ENCODE data around the gene ZNF785. TPM values are rescaled to one million over a fixed set of nuclear protein-coding genes. Genes with fewer than 3 reads are reported as not detected.

The ZNF785 gene
- total RNA-seq, 3 donors from 2014 or later (not counting 1 experiment from before 2014, with no cell fraction given), result 7.5 to 15.2 (median 10.4) TPM

DNA sequence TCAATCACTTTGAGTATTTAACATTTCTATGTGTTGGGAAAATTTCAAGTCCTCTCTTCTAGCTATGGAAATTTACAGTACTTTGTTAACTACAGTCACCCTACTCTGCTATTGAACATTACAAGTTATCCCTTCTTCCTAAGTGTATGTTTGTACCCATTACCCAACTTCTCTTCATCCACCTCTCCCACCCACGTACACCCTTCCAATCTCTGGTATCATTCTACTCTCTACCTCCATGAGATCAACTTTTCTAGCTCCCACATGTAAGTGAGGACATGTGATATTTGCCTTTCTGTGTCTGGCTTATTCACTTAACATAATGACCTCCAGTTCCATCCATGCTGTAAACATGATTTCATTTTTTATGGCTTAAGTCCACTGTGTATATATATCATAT lies 10.8 kb downstream of the ZNF785 start:
- no peak overlapping the region for H3K27ac Mint-ChIP-seq
- Histone ChIP-seq H3K36me3 (ENCODE audit: control insufficient read depth, insufficient read depth, low read length) (no peaks in the 10 kb centered on the region), H3K27ac (ENCODE audit: low read length) (no peak overlapping the region), H3K4me3 (ENCODE audit: low read length) (no peak overlapping the region), H3K9me3 (ENCODE audit: control insufficient read depth, insufficient read depth, low read length) (no peaks in the 10 kb centered on the region), H3K27me3 (ENCODE audit: control insufficient read depth, insufficient read depth, low read length) (no peaks in the 10 kb centered on the region), H3K4me1 (ENCODE audit: control insufficient read depth, insufficient read depth, low read length) (peaks cover 18% of the 10 kb centered on the region)
- H3K9me3 Mint-ChIP-seq, result no peaks in the 10 kb centered on the region
- DNase-seq (no peak), ATAC-seq (no peak)
- H3K36me3 Mint-ChIP-seq, result no peaks in the 10 kb centered on the region
- H3K4me3 Mint-ChIP-seq, result no peak overlapping the region
- peaks cover 7 to 18% of the 10 kb centered on the region in 2 donors for H3K4me1 Mint-ChIP-seq
- H3K27me3 Mint-ChIP-seq (ENCODE audit: low read depth in 2 of 2), result no peaks in the 10 kb centered on the region
- intact Hi-C loops (cut with micrococcal nuclease), result loop anchor here (5.0 kb wide), 1 partner anchor 83 kb away; the partner anchor contains the start of gene FBRS
- WGBS (ENCODE audit: insufficient coverage), result 93% methylated on average over 1 of the region's 1 CpG
- TF ChIP-seq, protein P1, sequence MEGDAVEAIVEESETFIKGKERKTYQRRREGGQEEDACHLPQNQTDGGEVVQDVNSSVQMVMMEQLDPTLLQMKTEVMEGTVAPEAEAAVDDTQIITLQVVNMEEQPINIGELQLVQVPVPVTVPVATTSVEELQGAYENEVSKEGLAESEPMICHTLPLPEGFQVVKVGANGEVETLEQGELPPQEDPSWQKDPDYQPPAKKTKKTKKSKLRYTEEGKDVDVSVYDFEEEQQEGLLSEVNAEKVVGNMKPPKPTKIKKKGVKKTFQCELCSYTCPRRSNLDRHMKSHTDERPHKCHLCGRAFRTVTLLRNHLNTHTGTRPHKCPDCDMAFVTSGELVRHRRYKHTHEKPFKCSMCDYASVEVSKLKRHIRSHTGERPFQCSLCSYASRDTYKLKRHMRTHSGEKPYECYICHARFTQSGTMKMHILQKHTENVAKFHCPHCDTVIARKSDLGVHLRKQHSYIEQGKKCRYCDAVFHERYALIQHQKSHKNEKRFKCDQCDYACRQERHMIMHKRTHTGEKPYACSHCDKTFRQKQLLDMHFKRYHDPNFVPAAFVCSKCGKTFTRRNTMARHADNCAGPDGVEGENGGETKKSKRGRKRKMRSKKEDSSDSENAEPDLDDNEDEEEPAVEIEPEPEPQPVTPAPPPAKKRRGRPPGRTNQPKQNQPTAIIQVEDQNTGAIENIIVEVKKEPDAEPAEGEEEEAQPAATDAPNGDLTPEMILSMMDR (IDR thresholded peaks at IDR 0.05), result no peak

DNA sequence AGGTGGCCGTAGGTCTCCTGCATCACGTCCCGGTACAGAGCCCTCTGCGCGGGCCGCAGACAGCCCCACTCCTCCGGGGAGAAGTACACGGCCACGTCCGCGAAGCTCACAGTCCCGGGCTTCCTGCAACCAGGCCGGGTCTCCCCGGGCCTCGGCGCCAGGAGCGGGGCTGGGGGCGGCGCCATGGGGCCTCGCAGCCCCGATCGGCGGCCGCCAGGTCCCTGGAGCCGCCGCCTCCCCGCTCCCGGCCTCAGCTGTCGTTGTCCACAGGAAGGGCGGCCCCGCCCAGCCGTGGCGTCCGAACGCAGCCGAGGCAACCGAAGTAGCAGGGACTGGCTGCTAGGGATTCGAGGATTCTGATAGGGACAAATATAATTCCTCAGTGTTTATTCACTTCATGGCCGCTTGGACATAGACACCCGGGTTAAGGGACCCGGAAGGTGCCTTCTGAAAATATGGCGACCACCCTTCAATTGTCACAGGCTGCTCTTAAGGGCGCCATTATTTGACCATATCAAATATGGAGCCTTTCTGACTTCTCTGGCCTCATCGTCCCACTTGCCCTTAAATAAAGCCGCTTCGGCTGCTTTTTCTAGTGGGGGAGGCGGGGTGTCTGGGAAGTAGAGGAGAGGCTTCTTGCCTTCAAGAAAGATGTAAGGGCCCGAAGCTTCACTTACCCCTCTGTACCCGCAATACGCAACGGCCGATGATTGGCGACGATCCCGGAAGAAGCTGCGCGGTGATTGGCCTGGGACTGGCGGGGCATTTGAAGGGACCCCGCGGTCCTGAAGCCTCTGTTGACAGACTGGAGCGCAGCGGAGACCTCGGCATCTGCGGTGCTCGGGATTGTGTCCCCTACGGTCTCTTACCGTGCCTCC lies 13.8 kb downstream of the ZNF785 start, which contains the start of gene ZNF688:
Gene ZNF688 (minus strand): TSS at position 270 of the 878 bp plus-strand sequence. CDS start 85 bp downstream, at position 185.
- DNase-seq, result peak; percentile 91 to 97
- H3K4me1 Mint-ChIP-seq, result peaks cover 20 to 31% of the 10 kb centered on the region in 2 donors
- intact Hi-C loops (cut with micrococcal nuclease), result loop anchor here (1.0 to 5.0 kb wide), 4 partner anchors 13 to 86 kb away; partner anchors contain the start of genes FBRS, ZNF764 and ZNF785
- H3K4me1 ChIP-seq (ENCODE audit: control insufficient read depth, insufficient read depth, low read length), result peaks cover 42% of the 10 kb centered on the region
- no peaks in the 10 kb centered on the region for H3K9me3 ChIP-seq (ENCODE audit: control insufficient read depth, insufficient read depth, low read length)
- H3K27me3 Mint-ChIP-seq (ENCODE audit: low read depth in 2 of 2), result no peaks in the 10 kb centered on the region
- WGBS (ENCODE audit: insufficient coverage), result under 1% methylated on average over 66 of the region's 67 CpGs
- H3K9me3 Mint-ChIP-seq, result no peaks in the 10 kb centered on the region
- H3K36me3 ChIP-seq (ENCODE audit: control insufficient read depth, insufficient read depth, low read length), result no peaks in the 10 kb centered on the region
- no peaks in the 10 kb centered on the region for H3K27me3 ChIP-seq (ENCODE audit: control insufficient read depth, insufficient read depth, low read length)
- H3K27ac ChIP-seq (ENCODE audit: low read length), result peak within 1 kb of the TSS; percentile 97
- peak within 1 kb of the TSS; percentile 93 for H3K4me3 Mint-ChIP-seq
- H3K36me3 Mint-ChIP-seq, result no peaks in the 10 kb centered on the region
- TF ChIP-seq, protein P1 (IDR thresholded peaks at IDR 0.05), result no peak
- peak within 1 kb of the TSS; percentile 92 to 95 for H3K27ac Mint-ChIP-seq
- ATAC-seq, result peak; percentile 82 to 93 (median 86)
- peak within 1 kb of the TSS; percentile 74 for H3K4me3 ChIP-seq (ENCODE audit: low read length)

DNA sequence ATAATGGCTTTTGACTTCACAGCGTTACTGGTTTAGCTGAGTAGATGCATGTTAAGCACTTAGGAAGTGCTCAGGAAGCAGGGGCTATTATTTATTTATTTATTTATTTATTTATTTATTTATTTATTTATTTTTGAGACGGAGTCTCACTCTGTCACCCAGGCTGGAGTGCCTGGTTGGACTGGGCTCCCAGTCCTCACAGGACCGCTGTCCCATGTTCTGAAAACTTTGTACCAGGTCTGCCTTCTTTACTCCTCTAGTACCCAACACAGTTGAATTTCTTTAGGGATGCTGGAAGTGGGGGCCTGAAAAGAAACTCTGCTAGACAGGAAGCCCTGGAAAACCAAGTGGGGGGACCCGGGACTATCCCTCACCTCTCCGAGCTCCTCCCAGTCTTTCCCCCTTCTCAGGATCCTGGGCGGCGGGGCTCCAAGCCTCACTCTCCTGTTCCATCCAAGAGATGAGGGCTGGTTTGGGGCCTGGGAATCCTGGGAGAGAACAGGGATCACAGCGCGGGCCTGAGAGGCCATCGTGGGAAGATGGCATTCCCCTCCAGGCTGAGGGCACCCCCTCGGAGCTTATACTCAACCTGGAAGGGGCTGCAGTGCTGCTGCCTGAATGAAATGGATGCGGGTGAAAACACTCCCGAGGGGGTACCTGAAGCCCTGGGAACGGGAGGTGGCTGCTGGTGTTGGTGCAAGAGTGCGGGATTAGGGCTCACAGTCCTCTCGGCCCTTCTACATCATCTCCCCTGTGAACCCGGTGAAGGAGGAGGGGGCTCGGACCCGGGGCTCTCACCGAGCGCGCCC lies 14.7 kb downstream of the ZNF785 start:
- DNase-seq, result no peak

More for the DNA sequence above, 14.7 kb downstream of the ZNF785 start:
- peaks cover 42% of the 10 kb centered on the region for H3K4me1 ChIP-seq (ENCODE audit: control insufficient read depth, insufficient read depth, low read length)
- no peaks in the 10 kb centered on the region for H3K9me3 ChIP-seq (ENCODE audit: control insufficient read depth, insufficient read depth, low read length)
- H3K36me3 Mint-ChIP-seq, result no peaks in the 10 kb centered on the region
- peak overlapping the region; percentile 92 to 95 for H3K27ac Mint-ChIP-seq
- no peak for ATAC-seq
- peak overlapping the region; percentile 83 for H3K4me3 Mint-ChIP-seq
- intact Hi-C loops (cut with micrococcal nuclease), result loop anchor here (5.0 kb wide), 1 partner anchor 86 kb away; the partner anchor contains the start of gene FBRS
- peak overlapping the region; percentile 74 for H3K4me3 ChIP-seq (ENCODE audit: low read length)
- H3K36me3 ChIP-seq (ENCODE audit: control insufficient read depth, insufficient read depth, low read length), result no peaks in the 10 kb centered on the region
- H3K9me3 Mint-ChIP-seq, result no peaks in the 10 kb centered on the region
- 8% methylated on average over 20 of the region's 22 CpGs for WGBS (ENCODE audit: insufficient coverage)
- no peaks in the 10 kb centered on the region for H3K27me3 ChIP-seq (ENCODE audit: control insufficient read depth, insufficient read depth, low read length)
- peaks cover 20 to 31% of the 10 kb centered on the region in 2 donors for H3K4me1 Mint-ChIP-seq
- TF ChIP-seq, protein P1 (IDR thresholded peaks at IDR 0.05), result no peak
- H3K27ac ChIP-seq (ENCODE audit: low read length), result peak overlapping the region; percentile 97
- no peaks in the 10 kb centered on the region for H3K27me3 Mint-ChIP-seq (ENCODE audit: low read depth in 2 of 2)

Data from natural killer cell (primary cell).